GM12878 (cell line): ENCODE measurements around the gene TRAPPC6A. TPM values are rescaled to one million over a fixed set of nuclear protein-coding genes. Genes with fewer than 3 reads are reported as not detected.

Source experiments
- ATAC-seq: fragments of 200-7000 bp; cut with Tn5 transposase; 3 replicates; pipeline ENCODE4 v1.9.1; 2020; ENCODE audit warnings: mild to moderate bottlenecking, moderate library complexity
- BruUV-seq: library from RNA; stranded (reverse); fragments of 400-500 nt; replicated peaks from 2 replicates; lab custom pipeline; 2021; lab: Mats Ljungman, UMichigan
- CTCF ChIA-PET: fragments of 300-600 bp; sonication (Branson Sonifier 250); formaldehyde crosslinking; extraction: SDS; loops from one replicate; lab custom pipeline; 2021; ENCODE audit warnings: inconsistent platforms; lab: Yijun Ruan, JAX
- POLR2A ChIA-PET: fragments of 350-600 bp; formaldehyde crosslinking; extraction: SDS; loops from one replicate; lab custom pipeline; 2021; ENCODE audit warnings: inconsistent platforms; lab: Charles Lee
- RAD21 ChIA-PET: fragments of 300-600 bp; sonication (Branson Sonifier 250); formaldehyde crosslinking; loops from one replicate; lab custom pipeline; 2023; ENCODE audit warnings: antibody characterized with exemption; ENCODE audit not compliant: unreplicated experiment; lab: Charles Lee
- SMC1A ChIA-PET: fragments of 300-600 bp; sonication (Branson Sonifier 250); formaldehyde crosslinking; loops from one replicate; lab custom pipeline; 2023; ENCODE audit not compliant: unreplicated experiment, uncharacterized antibody; lab: Charles Lee
- DNase-seq: peaks from one replicate; pipeline ENCODE4 v3.0.0-alpha.2; 2011; ENCODE audit warnings: low read depth, low spot score
- FAIRE-seq: peaks from 3 replicates; lab custom pipeline; 2011; peaks lifted over from hg19 to GRCh38; lab: Jason Lieb, UNC
- H2AFZ ChIP-seq: 2 replicates; pipeline ENCODE4 v1.6.0; 2011; ENCODE audit warnings: low read depth, low read length, control low read depth; ENCODE audit not compliant: control insufficient read depth
- H3K27ac ChIP-seq: 2 replicates; pipeline ENCODE4 v1.5.1; 2011; ENCODE audit warnings: control low read depth; ENCODE audit not compliant: control insufficient read depth, insufficient read depth
- H3K27me3 ChIP-seq, 2 experiments: replicated peaks in 1 of 2; 2 replicates each; pipeline versions ENCODE4 v1.6.0 to v1.6.1; 2011; ENCODE audit warnings: low read length in 1 of 2; ENCODE audit not compliant: control insufficient read depth in 2 of 2, insufficient read depth in 2 of 2
- H3K36me3 ChIP-seq, 2 experiments: 2 replicates each; pipeline ENCODE4 v1.5.1; 2011; ENCODE audit warnings: low read length in 1 of 2; ENCODE audit not compliant: control insufficient read depth in 2 of 2, insufficient read depth in 2 of 2
- H3K4me1 ChIP-seq: 2 replicates; pipeline ENCODE4 v1.6.1; 2011; ENCODE audit warnings: mild to moderate bottlenecking, low read length, moderate library complexity, mixed read lengths; ENCODE audit not compliant: control insufficient read depth, insufficient read depth
- H3K4me2 ChIP-seq: 2 replicates; pipeline ENCODE4 v1.6.0; 2011; ENCODE audit warnings: control low read depth; ENCODE audit not compliant: control insufficient read depth, insufficient read depth
- H3K4me3 ChIP-seq: fragments of 200-600 bp; sonication (generic); 2 replicates; pipeline ENCODE4 v1.5.1; 2016
- H3K79me2 ChIP-seq: 2 replicates; pipeline ENCODE4 v1.6.0; 2011; ENCODE audit warnings: low read length; ENCODE audit not compliant: control insufficient read depth, insufficient read depth
- H3K9ac ChIP-seq: 2 replicates; pipeline ENCODE4 v1.8.0; 2011; ENCODE audit warnings: low read length, control low read depth, mixed read lengths; ENCODE audit not compliant: control insufficient read depth, insufficient read depth
- H3K9me3 ChIP-seq: replicated peaks from 3 replicates; pipeline ENCODE4 v1.5.1; 2011; ENCODE audit warnings: mild to moderate bottlenecking, low read length; ENCODE audit not compliant: control insufficient read depth, insufficient read depth
- H4K20me1 ChIP-seq: 2 replicates; pipeline ENCODE4 v1.6.0; 2011; ENCODE audit not compliant: control insufficient read depth, insufficient read depth
- CEBPB ChIP-seq, 2 experiments: fragments of 150-350 bp in 1 of 2; IDR thresholded peaks; 2 replicates each; pipeline ENCODE4 v1.6.1; 2012 to 2014; ENCODE audit warnings: low read depth in 2 of 2, low read length in 2 of 2, borderline replicate concordance in 1 of 2, inconsistent platforms in 1 of 2
- CHD2 ChIP-seq: IDR thresholded peaks from 2 replicates; pipeline ENCODE4 v1.6.1; 2011; ENCODE audit warnings: low read depth, low read length, improper control_type of control experiment, borderline replicate concordance
- CREB1 ChIP-seq: IDR thresholded peaks from 2 replicates; pipeline ENCODE4 v1.6.1; 2012; ENCODE audit warnings: low read depth, mild to moderate bottlenecking, inconsistent platforms
- CREM ChIP-seq: IDR thresholded peaks from 2 replicates; pipeline ENCODE4 v1.6.1; 2014; ENCODE audit warnings: antibody characterized with exemption, low read depth
- GABPA ChIP-seq: IDR thresholded peaks from 2 replicates; pipeline ENCODE4 v1.6.1; 2014; ENCODE audit warnings: antibody characterized with exemption, low read depth, mild to moderate bottlenecking, inconsistent platforms
- HCFC1 ChIP-seq: fragments of 150-350 bp; IDR thresholded peaks from 2 replicates; pipeline ENCODE4 v1.6.1; 2014; ENCODE audit warnings: low read length
- IKZF1 ChIP-seq: fragments of 450-650 bp; conservative IDR thresholded peaks from 2 replicates; pipeline ENCODE4 v1.6.1; 2017; ENCODE audit warnings: antibody characterized with exemption, mild to moderate bottlenecking
- NFIC ChIP-seq: IDR thresholded peaks from 2 replicates; pipeline ENCODE4 v1.6.1; 2012; ENCODE audit warnings: low read depth, mild to moderate bottlenecking, inconsistent platforms, low read length, moderate library complexity
- PAX5 ChIP-seq: IDR thresholded peaks from 2 replicates; pipeline ENCODE4 v1.6.1; 2011; ENCODE audit warnings: low read depth, low read length, borderline replicate concordance
- POU2F2 ChIP-seq: IDR thresholded peaks from 3 replicates; pipeline ENCODE4 v1.6.1; 2011; ENCODE audit warnings: low read depth, mild to moderate bottlenecking, low read length, borderline replicate concordance
- SP1 ChIP-seq: IDR thresholded peaks from one replicate; pipeline ENCODE4 v1.6.1; 2011; ENCODE audit warnings: low read depth, low read length
- SREBF1 ChIP-seq: IDR thresholded peaks from 2 replicates; pipeline ENCODE4 v1.6.1; 2012; ENCODE audit warnings: mild to moderate bottlenecking, low read length
- ZSCAN29 ChIP-seq: fragments of 450-650 bp; IDR thresholded peaks from 2 replicates; pipeline ENCODE4 v1.6.1; 2017; ENCODE audit warnings: mild to moderate bottlenecking, moderate library complexity
- WGBS: methylation state at CpG from one replicate; pipeline ENCODE4 v1.1.6; 2016; ENCODE audit warnings: low lambda C conversion rate; ENCODE audit not compliant: insufficient replicate concordance, insufficient coverage; ENCODE audit errors: missing lambda C conversion rate; 5-methylcytosine and 5-hydroxymethylcytosine counted together
- in situ Hi-C: fragments of 300-500 bp; cut with MboI; formaldehyde crosslinking; loops from 9 replicates; pipeline ENCODE4 v1.14.3; 2018; ENCODE audit warnings: mixed read lengths
- intact Hi-C: fragments of 100-400 bp; cut with micrococcal nuclease; formaldehyde crosslinking; loops from one replicate; pipeline ENCODE4 v1.14.2; 2022; ENCODE audit not compliant: unreplicated experiment
- polyA plus RNA-seq, 11 experiments: library from polyadenylated mRNA; depleted of rRNA in 4 of 11; unstranded in 6 of 11; stranded (reverse) in 5 of 11; fragments of >200 nt; fragmentation: Nextera tagmentation in 4 of 11; fragmentation: Illumina TruSeq in 1 of 11; extraction: Ambion mirVana in 4 of 11; extraction: Trizol in 1 of 11; gene quantifications; 1 replicate in 1 of 11; 2 replicates in 10 of 11; pipeline versions ENCODE4 v1.2.1 to v1.2.3, GENCODE V29; 2011 to 2016; ENCODE audit warnings: inconsistent platforms in 2 of 11, missing spikeins in 2 of 11, low read depth in 1 of 11
- total RNA-seq, 4 experiments: library from RNA; depleted of rRNA in 3 of 4; stranded (reverse); fragments of >200 nt in 3 of 4; fragmentation: Illumina TruSeq in 1 of 4; extraction: Trizol in 1 of 4; gene quantifications; 2 replicates each; pipeline versions ENCODE4 v1.2.1 to v1.2.3, GENCODE V29; 2013 to 2021
- TF ChIP-seq, protein P1 (sequence below): fragments of 450-650 bp; IDR thresholded peaks from 2 replicates; pipeline ENCODE4 v1.6.1; 2017; ENCODE audit warnings: antibody characterized with exemption, mild to moderate bottlenecking, moderate library complexity
- TF ChIP-seq, protein P2 (sequence below): fragments of 150-350 bp; IDR thresholded peaks from 2 replicates; pipeline ENCODE4 v1.6.1; 2016; ENCODE audit warnings: low read depth, low read length

TRAPPC6A gene
- total and polyA plus RNA-seq, 10 of the 15 experiments (the other 5 are each of a cell fraction or from before 2014, with no cell fraction given): 1.8 to 83.9 (median 35.8) TPM

DNA sequence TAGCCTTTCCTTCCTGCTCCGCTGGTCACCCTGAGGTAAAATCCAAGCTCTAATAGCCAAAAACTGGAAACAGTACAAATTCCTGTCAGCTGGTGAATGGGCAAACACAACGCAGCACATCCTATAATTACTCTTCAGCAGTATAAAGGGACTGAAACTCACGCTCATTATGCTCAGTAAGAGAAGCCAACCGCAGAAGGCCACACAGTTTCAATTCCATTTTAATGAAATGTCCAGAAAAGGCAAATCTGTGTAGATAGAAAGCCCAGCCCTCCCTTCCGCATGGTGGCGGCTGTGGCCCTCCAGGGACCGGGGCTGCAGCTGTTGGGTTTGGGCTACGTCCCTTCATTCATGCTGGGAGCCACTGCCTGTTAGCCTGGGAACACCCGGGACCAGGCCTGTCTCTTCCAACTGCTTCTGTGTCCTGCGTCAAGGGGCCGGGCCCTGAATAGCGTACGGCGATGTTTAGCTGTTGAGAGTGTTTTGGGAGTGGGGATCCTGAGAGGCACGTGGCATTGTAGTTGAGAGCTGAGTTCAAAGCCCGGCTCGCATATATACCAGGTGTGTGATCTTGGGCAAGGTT, 40.8 kb downstream of the TRAPPC6A start:
- in situ Hi-C loops (no loop called here), intact Hi-C loops (loop anchor here (1.0 to 5.0 kb wide), 4 partner anchors 27 to 200 kb away; partner anchors contain the start of genes GEMIN7 and ZNF296)
- ChIA-PET RAD21 (interaction anchor here (0.7 to 2.7 kb wide), 14 partner anchors 10 to 134 kb away, joined by 3 to 21 read pairs (median 5); partner anchors contain the start of genes BLOC1S3, GEMIN7, PPP1R37 and TRAPPC6A), POLR2A (interaction anchor here (0.6 to 4.5 kb wide), 17 partner anchors 12 to 995 kb away, joined by 3 to 33 read pairs (median 4); partner anchors contain the start of genes BLOC1S3, CLASRP, PPP1R37 and TRAPPC6A), CTCF (interaction anchor here (0.6 to 5.6 kb wide), 15 partner anchors 12 to 428 kb away, joined by 3 to 39 read pairs (median 6); partner anchors contain the start of genes BLOC1S3, GEMIN7, PPP1R37 and TRAPPC6A), SMC1A (interaction anchor here (0.9 to 4.0 kb wide), 13 partner anchors 11 to 112 kb away, joined by 3 to 39 read pairs (median 5); partner anchors contain the start of genes BLOC1S3, CLASRP, PPP1R37 and TRAPPC6A)
- Histone ChIP-seq H2AFZ (peak overlapping the region; percentile 74), H3K79me2 (peaks cover 31% of the 10 kb centered on the region), H3K4me1 (peaks cover 51% of the 10 kb centered on the region), H3K36me3 (peaks cover 3 to 13% of the 10 kb centered on the region in 2 experiments; a peak in 3 of 4 replicates), H3K27me3 (no peaks in the 10 kb centered on the region), H3K4me3 (peak overlapping the region; percentile 39; the same call in 1 of the 2 replicates), H3K9ac (peak overlapping the region; percentile 59), H4K20me1 (no peaks in the 10 kb centered on the region), H3K27ac (peak overlapping the region; percentile 97), H3K9me3 (no peaks in the 10 kb centered on the region), H3K4me2 (peak overlapping the region; percentile 73)
- ATAC-seq (peak; percentile 95), FAIRE-seq (peak; percentile 99), DNase-seq (peak; percentile 93)
- BruUV-seq: no TSS peak
- WGBS: 3% methylated on average over 17 of the region's 17 CpGs
- TF ChIP-seq IKZF1: peak; percentile 93
- TF ChIP-seq CHD2: no peak
- TF ChIP-seq, protein P1, sequence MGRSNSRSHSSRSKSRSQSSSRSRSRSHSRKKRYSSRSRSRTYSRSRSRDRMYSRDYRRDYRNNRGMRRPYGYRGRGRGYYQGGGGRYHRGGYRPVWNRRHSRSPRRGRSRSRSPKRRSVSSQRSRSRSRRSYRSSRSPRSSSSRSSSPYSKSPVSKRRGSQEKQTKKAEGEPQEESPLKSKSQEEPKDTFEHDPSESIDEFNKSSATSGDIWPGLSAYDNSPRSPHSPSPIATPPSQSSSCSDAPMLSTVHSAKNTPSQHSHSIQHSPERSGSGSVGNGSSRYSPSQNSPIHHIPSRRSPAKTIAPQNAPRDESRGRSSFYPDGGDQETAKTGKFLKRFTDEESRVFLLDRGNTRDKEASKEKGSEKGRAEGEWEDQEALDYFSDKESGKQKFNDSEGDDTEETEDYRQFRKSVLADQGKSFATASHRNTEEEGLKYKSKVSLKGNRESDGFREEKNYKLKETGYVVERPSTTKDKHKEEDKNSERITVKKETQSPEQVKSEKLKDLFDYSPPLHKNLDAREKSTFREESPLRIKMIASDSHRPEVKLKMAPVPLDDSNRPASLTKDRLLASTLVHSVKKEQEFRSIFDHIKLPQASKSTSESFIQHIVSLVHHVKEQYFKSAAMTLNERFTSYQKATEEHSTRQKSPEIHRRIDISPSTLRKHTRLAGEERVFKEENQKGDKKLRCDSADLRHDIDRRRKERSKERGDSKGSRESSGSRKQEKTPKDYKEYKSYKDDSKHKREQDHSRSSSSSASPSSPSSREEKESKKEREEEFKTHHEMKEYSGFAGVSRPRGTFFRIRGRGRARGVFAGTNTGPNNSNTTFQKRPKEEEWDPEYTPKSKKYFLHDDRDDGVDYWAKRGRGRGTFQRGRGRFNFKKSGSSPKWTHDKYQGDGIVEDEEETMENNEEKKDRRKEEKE: no peak
- peak; percentile 32 for TF ChIP-seq SP1
- peak; percentile 34; the same call in 1 of the 2 replicates for TF ChIP-seq CREM
- TF ChIP-seq CEBPB (IDR thresholded peaks at IDR 0.05; ENCODE audit: borderline replicate concordance in 1 of 2, low read depth in 2 of 2, low read length in 2 of 2): no peak
- no peak for TF ChIP-seq ZSCAN29
- TF ChIP-seq HCFC1: no peak
- no peak for TF ChIP-seq SREBF1
- TF ChIP-seq PAX5: peak; percentile 69; the same call in 1 of the 2 replicates
- peak; percentile 64; the same call in 1 of the 2 replicates for TF ChIP-seq NFIC
- peak; percentile 58; the same call in 2 of the 3 replicates for TF ChIP-seq POU2F2
- no peak for TF ChIP-seq CREB1
- no peak for TF ChIP-seq GABPA
- TF ChIP-seq, protein P2, sequence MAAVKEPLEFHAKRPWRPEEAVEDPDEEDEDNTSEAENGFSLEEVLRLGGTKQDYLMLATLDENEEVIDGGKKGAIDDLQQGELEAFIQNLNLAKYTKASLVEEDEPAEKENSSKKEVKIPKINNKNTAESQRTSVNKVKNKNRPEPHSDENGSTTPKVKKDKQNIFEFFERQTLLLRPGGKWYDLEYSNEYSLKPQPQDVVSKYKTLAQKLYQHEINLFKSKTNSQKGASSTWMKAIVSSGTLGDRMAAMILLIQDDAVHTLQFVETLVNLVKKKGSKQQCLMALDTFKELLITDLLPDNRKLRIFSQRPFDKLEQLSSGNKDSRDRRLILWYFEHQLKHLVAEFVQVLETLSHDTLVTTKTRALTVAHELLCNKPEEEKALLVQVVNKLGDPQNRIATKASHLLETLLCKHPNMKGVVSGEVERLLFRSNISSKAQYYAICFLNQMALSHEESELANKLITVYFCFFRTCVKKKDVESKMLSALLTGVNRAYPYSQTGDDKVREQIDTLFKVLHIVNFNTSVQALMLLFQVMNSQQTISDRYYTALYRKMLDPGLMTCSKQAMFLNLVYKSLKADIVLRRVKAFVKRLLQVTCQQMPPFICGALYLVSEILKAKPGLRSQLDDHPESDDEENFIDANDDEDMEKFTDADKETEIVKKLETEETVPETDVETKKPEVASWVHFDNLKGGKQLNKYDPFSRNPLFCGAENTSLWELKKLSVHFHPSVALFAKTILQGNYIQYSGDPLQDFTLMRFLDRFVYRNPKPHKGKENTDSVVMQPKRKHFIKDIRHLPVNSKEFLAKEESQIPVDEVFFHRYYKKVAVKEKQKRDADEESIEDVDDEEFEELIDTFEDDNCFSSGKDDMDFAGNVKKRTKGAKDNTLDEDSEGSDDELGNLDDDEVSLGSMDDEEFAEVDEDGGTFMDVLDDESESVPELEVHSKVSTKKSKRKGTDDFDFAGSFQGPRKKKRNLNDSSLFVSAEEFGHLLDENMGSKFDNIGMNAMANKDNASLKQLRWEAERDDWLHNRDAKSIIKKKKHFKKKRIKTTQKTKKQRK: no peak
